Tibial nerve (tissue), 3 donors: ENCODE results near the gene HNRNPAB.

Experiments used
- POLR2A ChIP-seq, 2 donors: fragments of 450-650 bp; IDR thresholded peaks; one replicate each; pipeline ENCODE4 v1.6.1; 2017; ENCODE audit warnings: antibody characterized with exemption in 2 of 2, mild to moderate bottlenecking in 2 of 2, moderate library complexity in 2 of 2
- TF ChIP-seq, protein P1 (sequence below), 5 experiments: fragments of 200-600 bp in 3 of 5; fragments of 450-650 bp in 2 of 5; sonication (generic) in 3 of 5; IDR thresholded peaks; one replicate each; pipeline ENCODE4 v1.5.1; 2016 to 2019; ENCODE audit warnings: antibody characterized with exemption in 5 of 5, mild to moderate bottlenecking in 3 of 5, moderate library complexity in 2 of 5

DNA sequence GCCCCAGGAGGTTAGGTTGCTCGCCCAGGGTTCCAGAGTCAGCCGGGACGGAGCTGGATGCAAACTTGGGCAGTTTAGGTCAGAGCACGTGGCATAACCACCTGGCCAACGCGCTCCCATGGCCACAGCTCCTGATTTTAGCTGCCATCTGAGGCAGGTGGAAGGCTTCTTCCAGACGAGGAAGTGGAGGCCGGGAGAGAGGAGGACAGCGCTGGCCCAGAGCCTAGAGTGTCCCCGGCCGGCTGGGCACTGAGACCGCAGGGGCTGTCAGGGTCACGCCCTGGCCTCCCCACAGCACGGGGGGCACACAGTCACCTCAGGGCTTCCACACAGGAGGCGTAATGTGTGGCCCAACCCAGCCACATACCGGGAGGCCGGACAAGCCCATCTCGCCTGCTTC lies 44.4 kb downstream of the HNRNPAB start:
- TF ChIP-seq, protein P1, sequence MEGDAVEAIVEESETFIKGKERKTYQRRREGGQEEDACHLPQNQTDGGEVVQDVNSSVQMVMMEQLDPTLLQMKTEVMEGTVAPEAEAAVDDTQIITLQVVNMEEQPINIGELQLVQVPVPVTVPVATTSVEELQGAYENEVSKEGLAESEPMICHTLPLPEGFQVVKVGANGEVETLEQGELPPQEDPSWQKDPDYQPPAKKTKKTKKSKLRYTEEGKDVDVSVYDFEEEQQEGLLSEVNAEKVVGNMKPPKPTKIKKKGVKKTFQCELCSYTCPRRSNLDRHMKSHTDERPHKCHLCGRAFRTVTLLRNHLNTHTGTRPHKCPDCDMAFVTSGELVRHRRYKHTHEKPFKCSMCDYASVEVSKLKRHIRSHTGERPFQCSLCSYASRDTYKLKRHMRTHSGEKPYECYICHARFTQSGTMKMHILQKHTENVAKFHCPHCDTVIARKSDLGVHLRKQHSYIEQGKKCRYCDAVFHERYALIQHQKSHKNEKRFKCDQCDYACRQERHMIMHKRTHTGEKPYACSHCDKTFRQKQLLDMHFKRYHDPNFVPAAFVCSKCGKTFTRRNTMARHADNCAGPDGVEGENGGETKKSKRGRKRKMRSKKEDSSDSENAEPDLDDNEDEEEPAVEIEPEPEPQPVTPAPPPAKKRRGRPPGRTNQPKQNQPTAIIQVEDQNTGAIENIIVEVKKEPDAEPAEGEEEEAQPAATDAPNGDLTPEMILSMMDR (IDR thresholded peaks at IDR 0.05), result no peak
- no peak for TF ChIP-seq POLR2A (IDR thresholded peaks at IDR 0.05)
